Pons (tissue), 1 donor: Measurements from ENCODE around the gene RAPGEF4.
"Not testable (repeated sequence)": the region's sequence is repeated elsewhere in the genome, so short reads cannot be mapped to it uniquely, and the experiment has no call there.

Source experiments
- DNase-seq: peaks from one replicate; pipeline ENCODE4 v3.0.0-alpha.2; 2016; ENCODE audit warnings: low spot score

The RAPGEF4 gene

GRCh38 chr2:173037245-173038120, 301.8 kb downstream of the RAPGEF4 start:
- DNase-seq = no peak

DNA sequence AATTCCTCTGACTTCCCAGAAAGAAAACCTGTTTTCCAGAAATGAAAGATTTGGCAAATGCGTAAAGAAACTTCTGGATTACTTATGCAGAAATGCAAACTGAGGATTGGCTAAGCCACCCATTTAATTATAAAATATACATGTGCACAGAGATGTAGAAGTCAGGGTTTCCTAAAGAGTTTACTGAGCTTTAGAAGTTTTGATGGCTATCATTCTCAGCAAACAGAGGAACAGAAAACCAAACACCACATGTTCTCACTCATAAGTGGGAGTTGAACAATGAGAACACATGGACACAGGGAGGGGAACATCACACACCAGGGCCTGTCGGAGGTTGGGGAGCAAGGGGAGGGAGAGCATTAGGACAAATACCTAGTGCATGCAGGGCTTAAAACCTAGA, 302.6 kb downstream of the RAPGEF4 start:
- not testable (repeated sequence) for DNase-seq

GRCh38 chr2:173040729-173041128, 305.1 kb downstream of the RAPGEF4 start:
- DNase-seq = no peak

DNA sequence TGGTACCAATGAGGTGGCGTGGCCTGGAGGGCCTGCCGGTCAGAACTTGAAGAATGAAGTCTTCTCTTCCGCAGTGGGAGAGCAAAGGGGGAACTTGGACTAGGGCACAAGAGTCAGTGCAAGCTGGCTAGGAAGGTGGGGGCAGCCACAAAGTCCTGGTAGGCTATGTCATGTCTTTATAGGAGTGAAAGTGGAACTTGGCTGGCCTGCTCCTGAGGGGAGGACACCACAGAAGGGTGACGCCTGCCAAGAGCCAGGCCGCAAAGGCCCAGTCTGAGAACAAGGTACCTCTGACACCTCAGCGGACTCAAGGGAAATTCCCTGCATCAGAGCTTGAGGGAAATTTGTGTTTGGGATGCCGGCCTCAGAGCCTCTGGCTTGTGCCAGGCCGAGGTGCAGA, 307.8 kb downstream of the RAPGEF4 start:
- DNase-seq = peak; percentile 62

GRCh38 chr2:173043897-173044519, 308.4 kb downstream of the RAPGEF4 start:
- no peak for DNase-seq

- DNase-seq = no peak
Measured at GRCh38 chr2:173044686-173045085, 309.0 kb downstream of the RAPGEF4 start.

- no peak for DNase-seq
Measured at GRCh38 chr2:173045181-173045580, 309.5 kb downstream of the RAPGEF4 start.

- DNase-seq = no peak
Measured at GRCh38 chr2:173048522-173048896, 312.9 kb downstream of the RAPGEF4 start.

DNA sequence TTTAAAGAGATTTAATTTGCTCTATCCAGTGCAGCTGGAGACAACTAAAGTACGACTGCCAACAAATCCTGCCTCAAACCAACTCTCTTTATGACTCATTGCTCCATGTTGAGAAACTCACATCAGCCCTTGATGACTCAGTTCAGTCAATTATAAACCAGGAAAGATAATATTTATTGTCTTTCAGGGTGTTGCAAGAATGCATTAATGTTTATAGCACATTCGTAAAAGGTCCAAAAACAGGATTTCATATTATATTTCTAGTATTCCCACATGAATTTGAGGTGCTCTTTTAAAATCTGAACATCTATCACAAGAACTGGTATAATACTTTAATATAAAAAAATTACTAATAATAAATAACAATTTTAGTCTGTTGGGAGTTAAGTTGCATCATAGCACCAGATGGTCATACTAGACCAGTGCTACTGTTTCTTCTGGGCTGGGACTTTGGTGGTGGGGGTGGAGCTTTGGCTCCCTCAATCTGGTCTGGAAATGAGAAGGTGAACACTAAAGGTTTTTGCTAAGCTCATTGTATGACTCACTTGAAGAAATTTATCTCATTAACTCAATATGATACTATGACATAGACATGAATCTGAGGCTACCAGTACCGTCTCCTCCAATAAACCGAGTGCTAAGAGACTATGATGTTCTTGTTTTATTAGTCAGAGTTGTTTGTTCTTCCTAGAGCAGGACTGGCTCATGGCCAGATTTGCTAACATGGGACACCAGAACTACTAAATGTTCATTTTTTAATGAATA, 313.4 kb downstream of the RAPGEF4 start:
- DNase-seq = peak; percentile 14

DNA sequence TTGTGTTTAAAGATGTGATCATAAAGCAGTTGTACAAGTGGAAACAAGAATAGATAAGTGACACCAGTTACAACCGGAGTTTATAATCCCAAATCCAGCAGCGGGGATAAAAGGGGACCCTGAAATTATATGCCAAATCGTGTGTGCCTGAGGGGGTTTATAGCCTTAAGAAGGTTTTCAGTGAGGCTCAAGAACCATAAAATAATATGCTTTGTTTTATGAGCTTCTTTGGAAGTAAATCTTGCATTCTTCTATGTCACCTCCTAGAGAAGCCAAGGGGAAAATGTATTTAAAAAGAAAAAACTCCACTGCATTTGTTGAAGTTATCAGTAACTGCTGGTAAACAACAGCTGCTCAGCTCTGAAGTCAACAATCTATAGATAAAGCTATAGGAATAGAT, 314.2 kb downstream of the RAPGEF4 start:
- no peak for DNase-seq

DNA sequence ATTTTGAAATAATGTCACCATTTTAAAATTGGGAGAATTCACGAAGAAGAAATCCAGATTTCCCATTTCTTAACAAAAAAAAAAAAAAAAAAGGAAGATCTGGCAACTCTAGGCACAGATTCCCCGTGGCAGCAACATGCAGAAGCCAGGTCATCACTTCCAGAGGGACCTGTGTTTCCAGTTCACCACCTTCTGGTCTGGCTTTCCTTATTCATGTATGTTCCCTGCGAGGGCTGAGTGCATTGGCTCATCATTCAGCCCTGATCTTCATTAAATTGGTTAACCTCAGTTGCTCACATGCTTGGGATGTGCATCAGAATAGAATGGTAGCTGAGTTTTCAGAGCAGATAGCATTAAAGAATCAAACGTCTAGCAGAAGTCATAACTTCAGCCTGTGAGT, 315.0 kb downstream of the RAPGEF4 start:
- DNase-seq = no peak

- DNase-seq = no peak
Measured at GRCh38 chr2:173051463-173052215, 316.0 kb downstream of the RAPGEF4 start.

DNA sequence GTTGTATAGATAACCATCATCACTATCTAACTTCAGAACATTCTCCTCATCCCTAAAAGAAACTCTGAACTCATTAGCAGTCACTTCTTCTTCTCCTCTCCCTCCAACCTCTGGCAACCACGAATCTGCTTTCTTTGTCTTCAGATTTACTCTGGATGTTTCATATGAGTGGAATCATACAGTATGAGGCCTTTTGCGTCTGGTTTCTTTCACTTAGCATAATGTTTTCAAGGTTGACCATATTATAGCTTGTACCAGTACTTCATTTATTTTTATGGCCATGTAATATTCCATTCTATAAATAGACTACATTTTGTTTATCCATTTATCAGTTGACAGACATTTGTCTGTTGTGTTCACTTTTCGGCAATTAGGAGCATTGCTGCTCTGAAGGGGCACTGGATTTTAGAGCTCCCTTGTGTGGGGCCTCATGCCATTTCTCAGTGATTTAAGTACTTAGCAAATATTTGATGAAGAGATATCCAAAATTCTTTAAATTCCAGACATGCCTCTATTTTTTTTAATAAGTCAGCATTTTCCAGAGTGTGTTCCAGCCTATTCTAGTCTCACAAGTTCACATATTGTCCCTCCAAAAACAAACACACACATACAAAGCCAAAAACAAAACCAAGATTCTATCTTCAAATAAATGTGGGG, 317.5 kb downstream of the RAPGEF4 start:
- DNase-seq = no peak

GRCh38 chr2:173054466-173054865, 318.8 kb downstream of the RAPGEF4 start:
- DNase-seq = no peak

GRCh38 chr2:173056705-173057364, 321.2 kb downstream of the RAPGEF4 start:
- DNase-seq = no peak

- no peak for DNase-seq
Measured at GRCh38 chr2:173058097-173058496, 322.5 kb downstream of the RAPGEF4 start.

DNA sequence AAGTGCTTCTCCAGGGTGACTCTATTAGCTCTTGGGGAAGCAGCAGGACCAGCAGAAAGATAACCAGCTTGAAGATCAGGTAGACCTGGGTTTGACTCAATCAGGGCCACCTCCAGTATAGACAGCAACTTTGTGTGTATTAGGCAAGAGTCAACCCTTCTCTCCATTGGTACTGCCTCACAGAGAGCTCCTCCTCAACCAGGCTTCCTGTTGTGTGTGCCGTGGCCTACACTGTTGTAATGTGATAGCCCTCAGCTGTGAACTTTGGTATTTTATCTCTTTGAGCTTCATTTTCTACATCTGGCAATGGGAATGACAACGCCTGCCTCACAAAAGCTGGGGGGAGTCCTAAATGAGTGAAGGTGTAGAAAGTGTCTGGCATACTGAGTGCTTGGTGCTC, 323.0 kb downstream of the RAPGEF4 start:
- DNase-seq = no peak

DNA sequence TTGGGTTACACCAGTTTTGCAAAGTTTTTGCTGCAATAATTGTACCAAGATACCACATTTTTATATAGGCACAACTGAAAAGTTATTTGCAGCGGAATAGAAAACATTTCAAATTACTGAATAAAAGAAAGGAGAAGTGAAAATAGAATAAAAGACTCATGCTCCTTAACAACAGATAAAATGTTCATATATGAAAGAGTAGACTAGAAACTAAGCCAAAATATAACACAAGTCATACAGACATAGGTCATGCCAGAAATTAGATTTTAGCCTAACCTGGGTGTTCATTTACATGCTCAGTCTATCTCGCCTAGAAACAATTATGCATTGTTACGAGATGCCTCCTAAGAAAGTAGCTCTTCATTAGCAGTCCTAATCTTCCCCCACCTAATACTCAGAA, 323.6 kb downstream of the RAPGEF4 start:
- DNase-seq = no peak

GRCh38 chr2:173059971-173060461, 324.4 kb downstream of the RAPGEF4 start:
- DNase-seq = no peak

DNA sequence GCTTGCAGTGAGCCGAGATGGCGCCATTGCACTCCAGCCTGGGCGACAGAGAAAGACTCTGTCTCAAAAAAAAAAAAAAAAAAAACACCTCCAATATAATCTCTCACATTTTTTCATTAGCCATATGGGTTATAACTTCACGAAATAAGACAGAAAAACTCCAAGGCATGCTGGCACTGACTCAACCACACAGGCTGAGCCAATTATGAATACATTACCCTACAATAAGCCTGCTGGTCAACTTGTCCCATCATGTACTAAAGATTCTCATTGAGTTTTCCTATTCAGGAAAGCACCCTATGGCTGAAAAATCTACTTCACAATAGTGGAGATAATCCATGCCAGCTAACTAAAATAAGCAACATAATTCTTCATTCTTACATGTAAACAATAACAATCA, 327.2 kb downstream of the RAPGEF4 start:
- DNase-seq = no peak
